GM10248 (cell line): Measurements from ENCODE around the gene ATP2C2.

Experiments used
- CTCF ChIA-PET: fragments of 300-600 bp; sonication (Branson Sonifier 250); formaldehyde crosslinking; extraction: SDS; loops from one replicate; lab custom pipeline; 2021; ENCODE audit warnings: antibody characterized with exemption; lab: Yijun Ruan, JAX
- POLR2A ChIA-PET: fragments of 350-650 bp; sonication (Branson Sonifier 250); formaldehyde crosslinking; extraction: SDS; loops from one replicate; lab custom pipeline; 2020; ENCODE audit warnings: antibody characterized with exemption; lab: Yijun Ruan, JAX
- DNase-seq: peaks from one replicate; pipeline ENCODE4 v3.0.0; 2012; ENCODE audit errors: extremely low spot score
- TF ChIP-seq, protein P1 (sequence below): IDR thresholded peaks from 2 replicates; pipeline ENCODE4 v1.5.1; 2012; ENCODE audit warnings: mild to moderate bottlenecking, low read depth; ENCODE audit errors: extremely low read depth, missing control alignments, control extremely low read depth

The ATP2C2 gene

DNA sequence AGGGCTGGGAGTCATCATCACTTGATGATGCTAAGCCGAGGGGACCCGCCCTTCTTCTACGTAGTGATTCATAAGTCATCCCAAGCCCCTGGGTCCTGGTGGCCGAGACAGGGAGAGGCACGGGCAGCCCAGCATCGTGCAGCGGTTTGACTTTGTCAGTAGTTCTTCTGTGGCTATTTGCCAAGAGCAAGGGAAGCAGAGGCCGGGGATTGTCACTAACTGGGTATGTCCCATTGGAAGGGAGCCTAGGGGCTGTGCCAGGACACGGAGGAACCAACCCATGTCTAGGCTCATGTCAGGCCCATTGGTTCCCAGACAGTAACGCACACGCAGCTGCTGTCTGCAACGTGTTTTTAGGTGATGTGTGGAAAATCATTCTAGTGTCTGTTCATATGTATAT is 58.5 kb downstream of the ATP2C2 start:
- TF ChIP-seq, protein P1, sequence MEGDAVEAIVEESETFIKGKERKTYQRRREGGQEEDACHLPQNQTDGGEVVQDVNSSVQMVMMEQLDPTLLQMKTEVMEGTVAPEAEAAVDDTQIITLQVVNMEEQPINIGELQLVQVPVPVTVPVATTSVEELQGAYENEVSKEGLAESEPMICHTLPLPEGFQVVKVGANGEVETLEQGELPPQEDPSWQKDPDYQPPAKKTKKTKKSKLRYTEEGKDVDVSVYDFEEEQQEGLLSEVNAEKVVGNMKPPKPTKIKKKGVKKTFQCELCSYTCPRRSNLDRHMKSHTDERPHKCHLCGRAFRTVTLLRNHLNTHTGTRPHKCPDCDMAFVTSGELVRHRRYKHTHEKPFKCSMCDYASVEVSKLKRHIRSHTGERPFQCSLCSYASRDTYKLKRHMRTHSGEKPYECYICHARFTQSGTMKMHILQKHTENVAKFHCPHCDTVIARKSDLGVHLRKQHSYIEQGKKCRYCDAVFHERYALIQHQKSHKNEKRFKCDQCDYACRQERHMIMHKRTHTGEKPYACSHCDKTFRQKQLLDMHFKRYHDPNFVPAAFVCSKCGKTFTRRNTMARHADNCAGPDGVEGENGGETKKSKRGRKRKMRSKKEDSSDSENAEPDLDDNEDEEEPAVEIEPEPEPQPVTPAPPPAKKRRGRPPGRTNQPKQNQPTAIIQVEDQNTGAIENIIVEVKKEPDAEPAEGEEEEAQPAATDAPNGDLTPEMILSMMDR, result no peak
- POLR2A ChIA-PET, result no interaction called here

GRCh38 chr16:84427553-84427952 is 59.2 kb downstream of the ATP2C2 start:
- no peak for DNase-seq
- CTCF ChIA-PET, result no interaction called here
- POLR2A ChIA-PET, result no interaction called here
- TF ChIP-seq, protein P1, result no peak

More for the DNA sequence above, 58.5 kb downstream of the ATP2C2 start:
- DNase-seq, result no peak
- CTCF ChIA-PET, result no interaction called here

DNA sequence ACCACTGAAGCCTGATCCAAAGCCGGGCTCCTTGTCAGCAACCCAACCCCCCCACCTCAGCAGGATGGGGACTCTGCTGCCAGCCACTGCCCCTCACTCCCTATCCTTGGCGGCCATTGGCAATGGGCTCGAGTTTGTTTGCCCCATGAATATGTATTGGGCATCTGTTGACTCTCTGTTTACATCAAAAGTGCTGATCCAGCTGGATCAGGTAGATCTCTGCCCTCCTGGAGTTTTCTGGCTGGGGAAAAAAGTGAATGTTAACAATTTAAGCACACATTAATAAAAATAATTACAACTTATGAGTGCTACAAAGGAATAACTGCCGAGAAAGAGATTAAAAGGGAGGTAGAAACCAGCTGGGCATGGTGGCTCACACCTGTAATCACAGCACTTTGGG is 62.5 kb downstream of the ATP2C2 start:
- DNase-seq, result no peak
- CTCF ChIA-PET, result no interaction called here
- POLR2A ChIA-PET, result no interaction called here
- TF ChIP-seq, protein P1, result no peak

DNA sequence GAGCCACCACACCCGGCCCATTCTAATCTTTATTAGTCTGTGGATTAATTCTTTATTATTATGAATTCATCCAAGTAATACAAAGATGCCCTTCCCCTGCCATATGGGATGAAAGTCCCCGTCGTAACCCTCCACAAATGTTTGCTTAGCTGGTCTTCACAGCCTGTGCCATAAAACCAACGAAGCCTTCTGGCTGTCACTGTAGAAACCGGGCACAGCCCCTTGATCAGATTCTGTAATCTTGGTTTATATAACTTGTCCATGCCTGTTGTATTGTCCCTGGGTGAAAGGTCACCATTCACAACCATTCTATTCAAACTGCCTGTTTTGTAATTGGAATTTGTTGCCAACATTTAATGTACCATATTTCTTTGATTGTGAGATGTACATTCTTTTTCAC is 66.5 kb downstream of the ATP2C2 start:
- no peak for DNase-seq
- CTCF ChIA-PET, result no interaction called here
- POLR2A ChIA-PET, result no interaction called here
- TF ChIP-seq, protein P1, result no peak

- DNase-seq, result no peak
- TF ChIP-seq, protein P1, result no peak
- POLR2A ChIA-PET, result no interaction called here
- CTCF ChIA-PET, result no interaction called here
Measured at GRCh38 chr16:84436196-84436595, 67.9 kb downstream of the ATP2C2 start.

GRCh38 chr16:84438971-84439696 is 70.8 kb downstream of the ATP2C2 start:
- POLR2A ChIA-PET, result no interaction called here
- CTCF ChIA-PET, result no interaction called here
- TF ChIP-seq, protein P1, result no peak
- DNase-seq, result no peak
